ENCODE data around the gene LHPP.

Gene LHPP

DNA sequence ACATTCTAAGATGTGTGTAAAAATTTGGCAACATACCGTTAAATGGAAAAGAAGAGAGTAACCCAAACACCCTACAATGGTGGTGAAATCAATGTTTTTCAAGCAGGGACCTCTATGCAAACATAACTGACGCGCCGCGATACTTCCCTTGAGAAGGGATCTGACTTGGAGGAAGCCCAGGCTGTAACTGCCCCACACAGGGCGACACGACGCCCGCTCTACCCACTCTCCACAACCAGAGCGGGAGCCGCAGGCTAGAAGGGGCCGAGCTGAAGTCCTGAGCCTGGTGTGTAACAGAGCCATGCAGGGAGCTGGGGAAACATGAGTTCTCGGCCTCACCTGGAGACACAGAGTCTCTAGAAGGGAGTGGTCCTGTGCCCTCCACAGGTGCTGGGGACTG is 162.4 kb downstream of the LHPP start:
- no peak for DNase-seq (ENCODE audit: low read depth in 2 of 2)

GRCh38 chr10:124624466-124624865 is 162.8 kb downstream of the LHPP start:
- no peak for DNase-seq (ENCODE audit: low read depth in 2 of 2)

- DNase-seq (ENCODE audit: low read depth in 2 of 2) = no peak
These were observed 163.3 kb downstream of the LHPP start for GRCh38 chr10:124624895-124625294.

GRCh38 chr10:124625831-124626238 is 164.2 kb downstream of the LHPP start:
- no peak for DNase-seq (ENCODE audit: low read depth in 2 of 2)

DNA sequence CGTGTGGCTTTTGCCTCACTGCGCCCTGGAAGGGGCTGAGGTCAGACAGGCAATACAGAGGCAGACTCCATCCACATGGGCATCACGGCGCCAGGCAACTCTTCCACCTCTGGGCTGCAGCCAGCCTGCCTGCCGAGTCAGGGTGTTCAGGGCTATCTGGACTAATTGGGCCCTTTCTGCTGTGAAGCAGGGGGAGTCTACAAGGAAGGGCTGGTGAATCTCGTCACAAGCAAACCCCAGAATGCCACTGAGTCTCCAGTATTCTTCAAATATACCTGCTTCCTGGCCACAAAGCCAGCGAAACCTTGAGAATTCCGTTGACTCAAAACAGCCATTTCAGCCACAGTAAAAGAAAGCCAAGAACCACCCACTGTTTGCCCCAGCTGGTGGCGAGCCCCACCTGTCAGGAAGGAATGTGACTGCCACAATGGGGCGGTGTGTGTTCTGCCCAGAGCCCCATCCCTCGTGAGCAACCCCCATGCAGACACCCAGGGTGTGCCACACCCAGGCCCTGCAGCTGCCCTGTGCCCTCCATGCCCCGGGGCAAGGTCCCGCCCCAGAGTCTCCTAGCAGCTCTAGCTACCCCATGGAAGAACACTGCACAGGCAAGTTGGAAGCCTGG is 165.2 kb downstream of the LHPP start:
- DNase-seq (ENCODE audit: low read depth in 2 of 2) = no peak

GRCh38 chr10:124627866-124628675 is 166.4 kb downstream of the LHPP start:
- DNase-seq (ENCODE audit: low read depth in 2 of 2) = no peak

- DNase-seq (ENCODE audit: low read depth in 2 of 2) = no peak
These were observed 167.0 kb downstream of the LHPP start for GRCh38 chr10:124628676-124629021.

- no peak for DNase-seq (ENCODE audit: low read depth in 2 of 2)
These were observed 167.8 kb downstream of the LHPP start for GRCh38 chr10:124629415-124629814.

DNA sequence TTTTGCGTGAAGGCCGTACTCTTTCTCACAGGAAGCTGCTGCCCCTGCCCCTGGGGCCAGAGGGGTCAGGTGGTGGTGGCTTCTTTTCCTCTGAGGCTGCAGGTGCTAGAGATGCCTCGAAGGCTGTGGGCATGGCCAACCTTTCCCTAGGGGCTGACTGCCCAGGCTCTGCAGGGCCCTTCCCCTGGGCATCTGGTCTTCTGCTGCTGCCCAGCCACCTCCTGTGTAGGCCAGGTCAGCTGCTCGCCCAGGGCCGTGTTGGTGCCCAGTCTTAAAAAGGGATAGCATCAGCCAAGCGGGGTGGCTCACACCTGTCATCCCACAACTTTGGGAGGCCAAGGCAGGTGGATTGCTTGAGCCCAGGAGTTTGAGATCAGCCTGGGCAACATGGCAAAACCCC is 168.2 kb downstream of the LHPP start:
- no peak for DNase-seq (ENCODE audit: low read depth in 2 of 2)

- no peak for DNase-seq (ENCODE audit: low read depth in 2 of 2)
These were observed 168.9 kb downstream of the LHPP start for GRCh38 chr10:124630551-124630950.

GRCh38 chr10:124632064-124632531 is 170.5 kb downstream of the LHPP start:
- no peak for DNase-seq (ENCODE audit: low read depth in 2 of 2)

DNA sequence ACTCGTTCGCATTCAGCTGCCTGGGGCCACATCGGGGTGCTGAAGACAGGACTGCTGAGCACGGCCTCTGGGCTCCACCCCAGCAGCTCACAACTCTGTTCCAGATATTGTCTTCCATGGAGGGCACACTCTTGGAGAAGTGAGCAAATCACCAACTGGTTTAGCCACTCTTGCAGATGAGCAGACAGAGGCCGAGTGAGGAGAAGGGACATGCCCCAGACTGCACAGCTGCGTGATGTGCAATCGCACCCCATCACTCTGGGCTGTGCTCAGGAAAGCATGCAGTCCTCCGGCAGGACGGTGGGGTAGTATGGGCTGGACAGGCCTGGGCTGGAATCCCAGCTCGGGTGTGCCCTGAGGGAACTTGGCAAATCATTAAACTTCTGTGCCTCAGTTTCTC is 170.9 kb downstream of the LHPP start:
- no peak for DNase-seq (ENCODE audit: low read depth in 2 of 2)

- no peak for DNase-seq (ENCODE audit: low read depth in 2 of 2)
These were observed 174.8 kb downstream of the LHPP start for GRCh38 chr10:124636271-124636995.

DNA sequence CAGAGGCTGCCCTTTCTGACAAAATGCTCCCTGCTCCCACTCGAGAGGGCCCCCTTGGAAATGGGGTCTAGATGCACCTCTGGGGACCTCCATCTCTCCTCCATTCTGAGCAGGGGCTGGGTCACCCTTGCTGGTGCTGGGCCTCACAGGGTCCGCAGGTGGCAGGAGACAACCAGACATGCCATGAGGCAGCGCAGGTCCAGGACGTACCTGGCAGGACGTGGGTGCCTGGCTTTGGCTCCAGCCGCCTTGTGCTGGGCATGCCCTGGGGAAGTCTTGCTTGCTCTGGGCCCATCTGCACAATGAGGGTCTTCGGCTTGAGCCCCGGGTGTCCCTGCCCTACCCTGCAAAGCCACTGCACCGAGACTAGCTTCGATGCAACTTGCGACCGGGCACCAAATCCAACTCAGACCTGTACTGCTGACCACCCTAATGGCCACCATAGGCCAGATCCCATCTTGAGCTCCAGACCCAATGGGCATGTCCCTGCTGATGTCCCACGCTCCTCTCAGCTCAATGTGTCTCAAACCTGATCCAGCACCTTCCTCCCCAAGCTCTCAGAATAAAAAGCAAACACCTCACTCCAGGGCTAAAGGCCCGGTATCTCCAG is 175.6 kb downstream of the LHPP start:
- DNase-seq (ENCODE audit: low read depth in 2 of 2) = no peak

GRCh38 chr10:124637746-124638145 is 176.1 kb downstream of the LHPP start:
- DNase-seq (ENCODE audit: low read depth in 2 of 2) = no peak

- no peak for DNase-seq (ENCODE audit: low read depth in 2 of 2)
These were observed 177.6 kb downstream of the LHPP start for GRCh38 chr10:124639206-124639605.

GRCh38 chr10:124639646-124640045 is 178.0 kb downstream of the LHPP start:
- no peak for DNase-seq (ENCODE audit: low read depth in 2 of 2)

GRCh38 chr10:124640056-124640455 is 178.4 kb downstream of the LHPP start:
- DNase-seq (ENCODE audit: low read depth in 2 of 2) = no peak

DNA sequence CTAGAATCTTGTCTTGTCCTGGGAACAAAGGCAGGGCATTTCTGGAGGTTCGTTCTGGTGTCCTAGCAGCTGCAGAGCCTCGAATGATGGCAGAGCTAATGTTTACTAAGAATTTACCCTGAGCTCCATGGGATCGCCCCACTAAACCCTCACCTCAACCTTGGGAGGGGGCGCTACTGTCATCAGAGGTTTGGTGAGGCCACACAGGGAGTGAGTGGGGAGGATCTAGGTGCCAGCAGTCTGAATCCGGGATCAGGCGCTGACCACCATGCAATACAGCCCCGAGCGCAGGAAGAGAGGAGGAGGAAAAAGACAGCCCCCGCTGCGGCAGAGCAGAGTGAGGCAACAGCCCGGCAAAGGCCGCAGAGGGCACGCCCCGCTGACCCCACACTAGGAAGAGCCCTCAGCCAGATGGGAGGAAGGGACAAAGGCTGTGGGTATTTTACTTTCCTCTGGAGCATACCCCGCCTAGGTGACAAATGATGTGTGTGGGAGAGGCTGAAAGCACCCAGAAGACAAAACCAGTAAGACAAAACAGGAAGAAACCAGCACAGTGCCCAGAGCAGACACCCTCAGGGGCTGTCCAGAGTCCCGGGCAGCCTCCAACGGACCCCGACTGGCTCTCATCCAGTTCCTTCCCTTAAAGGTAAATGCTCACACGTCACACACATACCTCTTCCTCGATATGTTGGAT is 179.1 kb downstream of the LHPP start:
- DNase-seq (ENCODE audit: low read depth in 2 of 2) = no peak

GRCh38 chr10:124641282-124642087 is 179.9 kb downstream of the LHPP start:
- DNase-seq (ENCODE audit: low read depth in 2 of 2) = no peak

Data from stimulated activated CD8-positive, alpha-beta memory T cell treated with anti-CD3 and anti-CD28 coated beads, Interleukin-2, amount 100 ng/mL, for 1 hour (primary cell).